Progenitor cell of endocrine pancreas (in vitro differentiated cells): Measurements from ENCODE around the gene DGCR2. TPM values are rescaled to one million over a fixed set of nuclear protein-coding genes. Genes with fewer than 3 reads are reported as not detected.

Experiments
- DNase-seq: peaks from one replicate; pipeline ENCODE4 v3.0.0; 2021; ENCODE audit warnings: low spot score; ENCODE audit not compliant: unreplicated experiment
- H3K27ac Mint-ChIP-seq: 2 replicates; pipeline ENCODE4 v1.8.0; 2021; ENCODE audit warnings: mild to moderate bottlenecking, moderate library complexity, mixed read lengths
- H3K27me3 Mint-ChIP-seq: 2 replicates; pipeline ENCODE4 v1.8.0; 2021; ENCODE audit warnings: mixed read lengths
- H3K36me3 Mint-ChIP-seq: 2 replicates; pipeline ENCODE4 v1.8.0; 2022; ENCODE audit warnings: mixed read lengths; ENCODE audit not compliant: insufficient read depth
- H3K4me1 Mint-ChIP-seq: 2 replicates; pipeline ENCODE4 v1.8.0; 2021; ENCODE audit warnings: low read depth, mixed read lengths
- H3K4me3 Mint-ChIP-seq: 2 replicates; pipeline ENCODE4 v1.8.0; 2021; ENCODE audit warnings: low read depth, mild to moderate bottlenecking, moderate library complexity, mixed read lengths
- H3K9me3 Mint-ChIP-seq: 2 replicates; pipeline ENCODE4 v1.8.0; 2021; ENCODE audit warnings: low read depth, mixed read lengths
- total RNA-seq: library from RNA; stranded (reverse); gene quantifications from 2 replicates; pipeline ENCODE4 v1.2.1, GENCODE V29; 2021
- TF ChIP-seq, protein P1 (sequence below): fragments of 200-600 bp; sonication (generic); IDR thresholded peaks from one replicate; pipeline ENCODE4 v1.5.0; 2021; ENCODE audit warnings: antibody characterized with exemption, mild to moderate bottlenecking; ENCODE audit not compliant: unreplicated experiment

The DGCR2 gene
- total RNA-seq, 1 donor from 2014 or later, result 89.1 TPM

DNA sequence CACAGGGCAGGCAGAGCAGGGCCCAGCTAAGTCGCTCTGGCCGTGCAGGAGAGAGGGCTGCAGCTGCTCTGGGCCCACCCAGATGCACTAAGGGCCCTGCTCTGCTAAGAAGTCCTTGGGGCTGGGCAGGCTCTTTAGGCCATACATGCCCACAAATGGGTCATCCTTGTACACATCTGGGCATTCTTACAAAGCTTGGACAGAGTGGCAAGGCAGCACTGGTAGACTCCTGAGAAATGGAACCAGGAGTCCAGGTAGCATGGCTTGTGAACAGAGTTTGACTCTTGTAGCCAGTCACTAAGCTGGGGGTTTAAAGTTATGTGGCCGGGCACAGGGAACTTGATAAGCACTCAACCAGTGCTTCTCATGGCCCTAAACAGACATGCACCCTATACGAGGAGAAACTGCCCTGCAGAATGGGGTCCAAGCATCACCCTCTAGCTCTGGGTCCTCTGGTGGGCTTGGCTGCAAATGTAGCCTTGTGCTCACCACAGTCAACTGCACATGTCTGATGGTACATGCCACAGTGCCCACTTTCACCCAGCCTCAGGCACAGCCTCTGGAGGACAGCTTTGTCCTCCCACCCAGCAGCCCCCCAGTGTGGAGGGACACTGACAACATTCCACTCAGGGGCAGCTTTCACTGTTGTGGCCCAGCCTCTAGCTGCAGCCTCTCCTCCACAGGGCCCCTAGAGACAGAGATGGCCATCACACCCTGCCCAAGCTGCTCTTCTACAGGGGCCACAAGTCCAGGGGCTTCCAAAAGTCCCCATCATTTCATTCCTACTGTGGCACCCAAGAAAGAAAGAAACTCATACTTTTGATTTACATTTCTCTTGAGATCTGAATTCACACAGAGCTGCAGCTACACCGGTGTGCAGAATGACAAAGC lies 75.2 kb downstream of the DGCR2 start:
- Mint-ChIP-seq H3K36me3 (peaks cover 12% of the 10 kb centered on the region), H3K27me3 (no peaks in the 10 kb centered on the region), H3K4me3 (no peak overlapping the region), H3K9me3 (no peaks in the 10 kb centered on the region), H3K4me1 (peaks cover 6% of the 10 kb centered on the region), H3K27ac (no peak overlapping the region)
- DNase-seq, result no peak
- TF ChIP-seq, protein P1, sequence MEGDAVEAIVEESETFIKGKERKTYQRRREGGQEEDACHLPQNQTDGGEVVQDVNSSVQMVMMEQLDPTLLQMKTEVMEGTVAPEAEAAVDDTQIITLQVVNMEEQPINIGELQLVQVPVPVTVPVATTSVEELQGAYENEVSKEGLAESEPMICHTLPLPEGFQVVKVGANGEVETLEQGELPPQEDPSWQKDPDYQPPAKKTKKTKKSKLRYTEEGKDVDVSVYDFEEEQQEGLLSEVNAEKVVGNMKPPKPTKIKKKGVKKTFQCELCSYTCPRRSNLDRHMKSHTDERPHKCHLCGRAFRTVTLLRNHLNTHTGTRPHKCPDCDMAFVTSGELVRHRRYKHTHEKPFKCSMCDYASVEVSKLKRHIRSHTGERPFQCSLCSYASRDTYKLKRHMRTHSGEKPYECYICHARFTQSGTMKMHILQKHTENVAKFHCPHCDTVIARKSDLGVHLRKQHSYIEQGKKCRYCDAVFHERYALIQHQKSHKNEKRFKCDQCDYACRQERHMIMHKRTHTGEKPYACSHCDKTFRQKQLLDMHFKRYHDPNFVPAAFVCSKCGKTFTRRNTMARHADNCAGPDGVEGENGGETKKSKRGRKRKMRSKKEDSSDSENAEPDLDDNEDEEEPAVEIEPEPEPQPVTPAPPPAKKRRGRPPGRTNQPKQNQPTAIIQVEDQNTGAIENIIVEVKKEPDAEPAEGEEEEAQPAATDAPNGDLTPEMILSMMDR, result no peak

DNA sequence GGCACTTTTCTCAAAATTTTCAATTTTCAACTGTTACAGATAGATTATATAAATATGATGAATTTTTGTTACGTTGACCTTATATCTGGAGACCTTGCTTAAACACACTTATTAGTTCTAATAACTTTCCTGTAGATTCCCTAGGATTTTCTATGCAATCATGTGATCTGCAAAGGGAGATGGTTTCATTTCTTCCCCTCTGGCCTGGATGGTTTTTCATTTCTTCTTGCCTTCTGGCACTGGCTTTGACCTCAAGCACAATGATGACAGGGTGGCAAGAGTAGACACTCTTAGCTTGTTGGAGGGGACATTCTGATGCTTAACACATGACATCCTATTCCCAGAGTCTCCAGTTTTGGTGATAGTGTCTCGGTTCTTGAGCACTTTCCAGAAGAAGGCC lies 75.9 kb downstream of the DGCR2 start:
- H3K36me3 Mint-ChIP-seq, result peaks cover 12% of the 10 kb centered on the region
- TF ChIP-seq, protein P1, result no peak
- no peak overlapping the region for H3K4me3 Mint-ChIP-seq

DNA sequence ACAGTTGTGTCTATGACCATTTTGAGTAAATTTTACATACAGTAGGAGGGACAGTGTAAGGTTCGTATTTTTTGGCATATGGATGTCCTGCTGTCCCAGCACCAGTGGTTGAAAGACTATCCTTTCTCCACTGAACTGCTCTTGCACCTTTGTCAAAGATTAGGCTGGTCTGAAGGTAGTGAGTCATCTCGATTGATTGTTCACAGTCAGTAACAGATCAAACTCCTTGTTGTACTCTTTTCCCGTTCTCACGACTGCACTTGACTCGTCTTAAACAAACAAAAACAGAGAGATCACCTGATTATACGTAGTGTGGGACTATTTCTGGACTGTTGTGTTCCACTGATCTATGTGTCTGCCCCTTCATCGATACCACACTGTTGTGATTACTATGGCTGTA lies 77.1 kb downstream of the DGCR2 start:
- TF ChIP-seq, protein P1, result no peak
- Mint-ChIP-seq H3K36me3 (peaks cover 10% of the 10 kb centered on the region), H3K4me1 (peaks cover 2% of the 10 kb centered on the region), H3K27ac (no peak overlapping the region), H3K27me3 (no peaks in the 10 kb centered on the region), H3K9me3 (no peaks in the 10 kb centered on the region), H3K4me3 (no peak overlapping the region)
- DNase-seq, result no peak

More for the DNA sequence above, 75.9 kb downstream of the DGCR2 start:
- DNase-seq, result no peak
- no peak overlapping the region for H3K27ac Mint-ChIP-seq
- H3K9me3 Mint-ChIP-seq, result no peaks in the 10 kb centered on the region
- peaks cover 3% of the 10 kb centered on the region for H3K4me1 Mint-ChIP-seq
- no peaks in the 10 kb centered on the region for H3K27me3 Mint-ChIP-seq

DNA sequence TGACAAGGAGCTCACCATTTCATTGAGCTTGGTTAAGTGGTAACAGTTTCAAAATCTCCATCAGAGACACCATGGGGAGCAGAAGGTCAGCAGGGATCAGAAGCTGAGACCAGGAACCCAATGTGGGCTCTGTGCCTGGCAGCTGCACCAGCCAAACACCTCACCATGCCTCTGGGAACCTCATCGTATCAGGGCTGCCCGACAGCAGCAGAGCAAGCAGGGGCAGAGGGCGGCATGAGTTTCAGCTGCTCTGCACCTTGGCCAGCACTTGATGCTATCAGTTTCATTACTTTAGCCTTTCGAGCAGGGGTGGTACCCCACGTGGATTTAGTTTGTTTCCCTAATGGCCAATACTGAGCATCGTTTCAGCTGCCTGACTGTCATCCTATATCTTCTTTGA lies 77.8 kb downstream of the DGCR2 start:
- Mint-ChIP-seq H3K36me3 (peaks cover 12% of the 10 kb centered on the region), H3K4me3 (no peak overlapping the region), H3K27me3 (no peaks in the 10 kb centered on the region), H3K4me1 (peaks cover 2% of the 10 kb centered on the region), H3K27ac (no peak overlapping the region), H3K9me3 (no peaks in the 10 kb centered on the region)
- TF ChIP-seq, protein P1, result no peak
- DNase-seq, result no peak

DNA sequence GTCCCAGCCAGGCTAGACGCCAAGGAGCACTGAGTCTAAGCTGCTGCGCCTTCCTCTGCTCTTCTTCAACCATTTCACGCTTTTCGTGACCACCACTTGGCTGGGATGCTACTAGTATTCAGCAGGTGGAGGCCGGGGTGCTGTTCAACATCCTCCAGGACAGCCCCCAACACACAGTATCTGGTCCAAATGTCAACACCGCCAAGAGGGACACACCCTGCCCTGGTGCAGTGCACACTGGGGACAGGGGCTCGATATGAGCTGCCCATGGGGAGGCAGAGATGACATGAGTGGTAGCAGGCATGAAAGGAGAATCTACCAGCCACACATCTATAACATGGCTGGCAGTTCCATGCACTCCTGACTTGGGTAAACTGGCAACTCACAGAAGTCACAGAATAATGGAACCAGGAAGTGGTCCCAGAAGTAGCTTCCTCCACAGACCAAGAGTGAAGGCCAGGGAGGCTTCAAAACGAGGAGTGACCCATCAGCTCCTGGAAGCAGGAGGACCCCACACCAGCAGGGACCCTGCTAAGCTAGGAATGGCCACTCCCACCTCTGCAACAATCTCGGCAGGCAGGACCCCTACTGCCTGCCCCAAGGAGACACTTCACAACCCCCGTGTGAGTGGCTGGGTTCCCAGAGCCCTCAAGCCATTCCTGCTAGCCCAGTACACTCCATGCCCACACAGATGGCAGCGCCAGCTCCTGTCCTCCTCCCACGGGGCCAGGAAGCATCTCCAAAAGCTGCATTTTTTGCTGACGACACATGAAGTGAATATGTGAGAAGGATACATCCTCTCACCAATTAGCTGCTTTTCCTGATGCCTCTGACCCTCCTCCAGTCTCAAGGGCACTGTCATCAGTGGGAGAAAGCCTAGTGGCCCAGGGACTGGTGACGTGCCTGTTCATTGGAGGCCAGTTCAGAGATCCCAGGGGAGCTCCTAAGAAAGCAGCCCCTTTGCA lies 78.8 kb downstream of the DGCR2 start:
- Mint-ChIP-seq H3K27me3 (no peaks in the 10 kb centered on the region), H3K4me3 (no peak overlapping the region), H3K4me1 (peaks cover 2% of the 10 kb centered on the region), H3K27ac (no peak overlapping the region), H3K36me3 (peaks cover 9% of the 10 kb centered on the region), H3K9me3 (no peaks in the 10 kb centered on the region)
- DNase-seq, result no peak
- TF ChIP-seq, protein P1, result no peak
